Lower leg skin (tissue), 3 donors: ENCODE measurements around the gene SETD4.

Source experiments
- POLR2A ChIP-seq, 2 donors: fragments of 450-650 bp; IDR thresholded peaks; one replicate each; pipeline ENCODE4 v1.6.1; 2016 to 2017; ENCODE audit warnings: antibody characterized with exemption in 2 of 2, mild to moderate bottlenecking in 1 of 2, moderate library complexity in 1 of 2
- TF ChIP-seq, protein P1 (sequence below), 3 donors: fragments of 450-650 bp; IDR thresholded peaks; one replicate each; pipeline ENCODE4 v1.5.1; 2016; ENCODE audit warnings: antibody characterized with exemption in 3 of 3, mild to moderate bottlenecking in 3 of 3, moderate library complexity in 2 of 3

- TF ChIP-seq, protein P1, sequence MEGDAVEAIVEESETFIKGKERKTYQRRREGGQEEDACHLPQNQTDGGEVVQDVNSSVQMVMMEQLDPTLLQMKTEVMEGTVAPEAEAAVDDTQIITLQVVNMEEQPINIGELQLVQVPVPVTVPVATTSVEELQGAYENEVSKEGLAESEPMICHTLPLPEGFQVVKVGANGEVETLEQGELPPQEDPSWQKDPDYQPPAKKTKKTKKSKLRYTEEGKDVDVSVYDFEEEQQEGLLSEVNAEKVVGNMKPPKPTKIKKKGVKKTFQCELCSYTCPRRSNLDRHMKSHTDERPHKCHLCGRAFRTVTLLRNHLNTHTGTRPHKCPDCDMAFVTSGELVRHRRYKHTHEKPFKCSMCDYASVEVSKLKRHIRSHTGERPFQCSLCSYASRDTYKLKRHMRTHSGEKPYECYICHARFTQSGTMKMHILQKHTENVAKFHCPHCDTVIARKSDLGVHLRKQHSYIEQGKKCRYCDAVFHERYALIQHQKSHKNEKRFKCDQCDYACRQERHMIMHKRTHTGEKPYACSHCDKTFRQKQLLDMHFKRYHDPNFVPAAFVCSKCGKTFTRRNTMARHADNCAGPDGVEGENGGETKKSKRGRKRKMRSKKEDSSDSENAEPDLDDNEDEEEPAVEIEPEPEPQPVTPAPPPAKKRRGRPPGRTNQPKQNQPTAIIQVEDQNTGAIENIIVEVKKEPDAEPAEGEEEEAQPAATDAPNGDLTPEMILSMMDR (IDR thresholded peaks at IDR 0.05), result no peak
- TF ChIP-seq POLR2A (IDR thresholded peaks at IDR 0.05), result no peak
Observed at GRCh38 chr21:36053715-36054062, 6.6 kb downstream of the SETD4 start.
